GM18502 (cell line): ENCODE results near the gene CHST13.

ENCODE experiments used
- ATAC-seq: cut with Tn5 transposase; IDR thresholded peaks from one replicate; pipeline ENCODE4 v1.9.1; 2021; ENCODE audit warnings: mild to moderate bottlenecking; ENCODE audit not compliant: unreplicated experiment, poor library complexity

CHST13 gene

GRCh38 chr3:126538966-126539365 lies 15.0 kb downstream of the CHST13 start:
- ATAC-seq: no peak

DNA sequence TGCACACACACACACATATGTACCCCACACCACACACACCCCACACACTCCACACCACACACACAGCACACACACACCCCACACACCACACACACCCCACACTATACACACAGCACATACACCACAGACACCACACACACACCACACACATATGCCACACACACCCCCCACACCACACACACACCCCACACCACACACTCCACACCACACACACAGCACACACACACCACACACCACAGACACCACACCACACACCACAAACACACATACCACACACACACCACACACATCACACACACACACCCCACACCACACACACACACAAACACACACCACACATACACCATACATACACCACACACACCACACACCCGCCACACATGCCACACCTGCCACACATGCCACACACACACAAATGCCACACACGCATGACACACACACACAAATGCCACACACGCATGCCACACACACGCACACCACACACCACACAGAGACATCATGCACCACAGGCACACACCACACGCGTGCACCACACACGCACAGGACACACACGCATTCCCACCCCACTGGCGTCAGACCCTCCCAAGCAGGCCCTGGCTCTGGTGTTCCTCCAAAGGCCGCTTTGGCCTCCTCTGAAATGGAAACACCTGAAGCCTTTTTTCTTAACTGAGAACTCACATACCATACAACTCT lies 15.7 kb downstream of the CHST13 start:
- ATAC-seq: no peak

GRCh38 chr3:126540342-126540849 lies 16.4 kb downstream of the CHST13 start:
- ATAC-seq: no peak

DNA sequence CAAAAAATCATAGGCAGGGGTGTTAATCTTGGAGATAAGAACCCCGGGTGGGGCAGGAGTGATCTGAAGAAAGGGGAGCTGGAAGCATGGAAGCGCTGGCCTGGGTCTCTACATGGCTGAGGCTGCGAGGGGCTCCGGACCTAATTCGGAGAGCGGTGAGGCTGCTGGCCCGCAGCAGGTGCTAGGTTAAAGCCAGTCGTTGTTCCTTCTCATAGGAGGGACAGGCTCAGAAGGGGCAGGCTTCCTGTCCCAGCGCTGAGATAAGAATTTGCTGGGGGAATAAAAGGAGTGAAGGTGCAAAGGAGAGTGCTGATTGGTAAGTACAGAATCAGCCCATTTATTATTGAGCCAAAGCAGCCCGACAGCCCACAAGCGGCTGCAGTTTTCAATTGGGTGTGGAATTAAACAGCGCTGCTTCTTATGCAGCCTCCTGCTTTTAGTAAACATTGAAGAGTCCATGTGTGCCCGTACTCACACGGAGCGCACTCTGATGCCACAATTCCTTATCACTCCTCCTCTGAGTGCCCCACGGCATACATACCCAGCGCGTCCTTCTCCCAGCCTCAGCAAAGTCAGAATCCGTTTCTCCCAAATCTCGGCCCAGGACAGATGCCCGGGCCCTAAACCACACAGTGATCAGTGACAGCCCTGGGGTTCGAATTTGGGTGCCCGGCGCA lies 17.1 kb downstream of the CHST13 start:
- ATAC-seq: no peak

DNA sequence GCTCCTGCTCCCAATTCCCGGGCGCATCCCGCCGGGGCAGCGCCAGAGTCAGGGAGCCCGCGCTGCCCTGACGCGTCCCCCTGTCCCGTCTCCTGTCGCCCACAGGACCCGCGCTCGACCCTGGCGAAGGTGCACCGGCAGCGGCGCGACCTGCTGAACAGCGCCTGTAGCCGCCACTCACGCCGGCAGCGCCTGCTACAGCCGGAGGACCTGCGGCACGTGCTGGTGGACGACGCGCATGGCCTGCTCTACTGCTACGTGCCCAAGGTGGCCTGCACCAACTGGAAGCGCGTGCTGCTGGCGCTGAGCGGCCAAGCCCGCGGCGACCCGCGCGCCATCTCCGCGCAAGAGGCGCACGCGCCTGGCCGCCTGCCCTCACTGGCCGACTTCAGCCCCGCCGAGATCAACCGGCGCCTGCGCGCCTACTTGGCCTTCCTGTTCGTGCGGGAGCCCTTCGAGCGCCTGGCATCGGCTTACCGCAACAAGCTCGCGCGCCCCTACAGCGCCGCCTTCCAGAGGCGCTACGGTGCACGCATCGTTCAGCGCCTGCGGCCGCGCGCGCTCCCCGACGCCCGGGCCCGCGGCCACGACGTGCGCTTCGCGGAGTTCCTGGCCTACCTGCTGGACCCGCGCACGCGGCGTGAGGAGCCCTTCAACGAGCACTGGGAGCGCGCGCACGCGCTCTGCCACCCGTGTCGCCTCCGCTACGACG lies 17.8 kb downstream of the CHST13 start:
- ATAC-seq: no peak

- ATAC-seq: no peak
Measured at GRCh38 chr3:126542340-126543241, 18.6 kb downstream of the CHST13 start.

DNA sequence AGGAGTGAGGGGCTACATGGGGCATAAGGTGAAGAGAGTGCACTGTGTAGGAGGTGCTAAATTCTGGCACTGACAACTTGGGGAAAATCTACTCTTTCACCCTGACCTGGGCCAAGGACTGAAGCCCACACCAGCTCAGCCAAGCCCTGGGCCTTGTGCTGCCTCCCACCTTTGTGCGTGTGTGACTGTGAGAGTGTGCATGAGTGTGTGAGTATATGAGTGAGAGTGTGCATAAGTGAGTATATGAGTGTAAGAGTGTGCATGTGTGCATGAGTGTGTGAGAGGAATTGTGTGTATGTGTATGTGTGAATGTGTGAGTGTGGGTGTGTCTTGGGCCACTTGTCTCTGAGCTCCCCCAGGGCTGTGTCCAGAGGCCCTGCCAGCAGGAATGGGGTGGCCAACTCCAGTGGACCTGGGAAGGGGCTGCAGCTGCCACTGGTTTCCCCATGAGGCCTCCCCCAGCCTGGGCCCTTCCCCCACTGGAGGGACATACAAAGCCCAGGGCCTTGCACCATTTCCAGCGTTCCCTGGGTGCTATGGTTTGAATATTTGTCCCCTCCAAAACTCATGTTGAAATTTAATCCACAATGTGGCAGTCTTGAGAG lies 19.6 kb downstream of the CHST13 start:
- no peak for ATAC-seq

DNA sequence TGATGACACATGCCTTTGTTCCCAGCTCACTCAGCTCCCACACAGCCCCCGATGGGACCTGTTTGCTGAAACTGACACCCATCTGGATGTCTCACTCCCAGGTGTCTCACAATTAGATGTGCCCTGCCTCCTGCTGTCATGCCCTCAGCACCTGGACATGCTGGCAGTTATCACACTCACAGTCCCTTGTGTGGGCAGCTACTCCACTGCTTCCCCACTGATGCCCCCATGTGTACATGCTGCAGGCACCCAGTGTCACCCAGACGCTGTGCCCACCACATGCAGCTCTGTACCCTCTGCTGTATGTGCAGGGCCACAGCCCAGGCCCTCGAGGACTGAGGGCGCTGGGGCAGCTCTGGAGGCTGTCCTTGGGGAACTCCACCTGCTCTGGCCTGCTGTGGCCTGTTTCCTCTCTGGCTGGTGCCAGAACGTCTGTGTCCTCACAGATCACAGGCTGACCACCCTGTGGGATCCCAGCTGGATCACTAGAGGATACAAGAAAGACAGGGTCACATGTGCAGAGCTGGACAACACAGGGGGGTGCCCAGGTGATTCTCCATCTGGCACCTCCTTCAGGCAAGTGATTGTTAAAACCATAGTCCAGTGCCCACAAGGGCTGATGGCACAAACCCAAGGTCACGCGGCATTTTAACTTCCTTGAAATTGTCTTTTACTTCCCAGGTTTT lies 20.8 kb downstream of the CHST13 start:
- no peak for ATAC-seq

GRCh38 chr3:126545544-126545943 lies 21.6 kb downstream of the CHST13 start:
- no peak for ATAC-seq

DNA sequence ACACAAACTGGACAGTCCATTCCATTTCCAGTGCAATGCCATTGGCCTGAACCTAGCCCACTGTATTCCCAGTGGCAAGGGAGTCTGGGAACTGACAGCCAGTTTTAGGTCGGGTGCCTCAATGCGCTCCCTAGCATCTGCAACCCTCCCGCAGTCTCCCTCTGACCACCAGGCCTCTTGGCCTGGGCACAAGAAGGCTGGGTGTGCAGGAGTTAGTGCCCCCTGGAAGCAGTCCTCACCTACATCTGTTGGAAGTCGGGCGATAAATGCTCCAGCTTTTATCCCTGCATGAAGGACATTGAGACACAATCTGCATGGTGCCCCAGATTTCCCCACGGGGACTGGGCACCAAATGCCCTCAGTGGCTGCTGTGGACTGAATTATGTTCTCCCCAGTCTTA lies 22.1 kb downstream of the CHST13 start:
- no peak for ATAC-seq

GRCh38 chr3:126546549-126547239 lies 22.7 kb downstream of the CHST13 start:
- no peak for ATAC-seq

GRCh38 chr3:126547721-126548120 lies 23.8 kb downstream of the CHST13 start:
- no peak for ATAC-seq

- ATAC-seq: no peak
Measured at GRCh38 chr3:126548556-126549466, 24.9 kb downstream of the CHST13 start.

- no peak for ATAC-seq
Measured at GRCh38 chr3:126549861-126550487, 26.0 kb downstream of the CHST13 start.

DNA sequence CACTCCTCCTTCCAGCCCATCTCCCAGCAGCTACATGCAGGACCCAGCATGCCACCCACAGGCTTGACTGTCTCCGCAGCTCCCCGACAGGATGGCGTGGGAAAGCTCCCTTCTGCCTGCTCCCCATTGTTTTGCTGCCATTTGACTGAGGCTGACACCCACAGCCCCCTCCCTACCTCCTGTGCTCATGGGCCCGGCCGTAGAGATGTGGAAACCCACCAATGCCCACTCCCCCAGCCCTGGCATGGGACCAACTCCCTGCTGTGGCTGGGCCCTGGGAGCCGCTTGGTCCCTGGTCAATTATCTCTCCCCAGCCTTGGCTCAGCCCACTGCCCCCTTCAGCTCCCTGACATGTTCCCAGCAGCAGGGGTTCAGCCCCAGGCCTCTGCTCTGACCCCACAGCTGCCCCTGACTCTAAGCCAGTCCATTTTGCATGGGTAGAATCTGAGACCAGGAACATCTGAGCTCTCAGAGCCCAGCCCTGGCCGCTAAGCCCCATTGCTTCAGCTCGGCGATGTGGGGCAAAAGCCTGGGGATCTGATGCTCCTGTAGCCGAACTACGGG lies 26.6 kb downstream of the CHST13 start:
- ATAC-seq: no peak

- ATAC-seq: no peak
Measured at GRCh38 chr3:126551121-126551838, 27.3 kb downstream of the CHST13 start.
